Daoy (cell line): ENCODE results near the gene PPT2. TPM values are rescaled to one million over a fixed set of nuclear protein-coding genes. Genes with fewer than 3 reads are reported as not detected.
"Not testable (repeated sequence)": the region's sequence is repeated elsewhere in the genome, so short reads cannot be mapped to it uniquely, and the experiment has no call there.

Experiments used
- DNase-seq: peaks from one replicate; pipeline ENCODE4 v3.0.0-alpha.2; 2015; ENCODE audit warnings: low read depth
- total RNA-seq: library from RNA; depleted of rRNA; stranded (reverse); fragments of >200 nt; shearing (Covaris generic); gene quantifications from 2 replicates; pipeline ENCODE4 v1.2.3, GENCODE V29; 2014

The PPT2 gene
- total RNA-seq, 1 experiment from 2014 or later = 29.4 TPM

DNA sequence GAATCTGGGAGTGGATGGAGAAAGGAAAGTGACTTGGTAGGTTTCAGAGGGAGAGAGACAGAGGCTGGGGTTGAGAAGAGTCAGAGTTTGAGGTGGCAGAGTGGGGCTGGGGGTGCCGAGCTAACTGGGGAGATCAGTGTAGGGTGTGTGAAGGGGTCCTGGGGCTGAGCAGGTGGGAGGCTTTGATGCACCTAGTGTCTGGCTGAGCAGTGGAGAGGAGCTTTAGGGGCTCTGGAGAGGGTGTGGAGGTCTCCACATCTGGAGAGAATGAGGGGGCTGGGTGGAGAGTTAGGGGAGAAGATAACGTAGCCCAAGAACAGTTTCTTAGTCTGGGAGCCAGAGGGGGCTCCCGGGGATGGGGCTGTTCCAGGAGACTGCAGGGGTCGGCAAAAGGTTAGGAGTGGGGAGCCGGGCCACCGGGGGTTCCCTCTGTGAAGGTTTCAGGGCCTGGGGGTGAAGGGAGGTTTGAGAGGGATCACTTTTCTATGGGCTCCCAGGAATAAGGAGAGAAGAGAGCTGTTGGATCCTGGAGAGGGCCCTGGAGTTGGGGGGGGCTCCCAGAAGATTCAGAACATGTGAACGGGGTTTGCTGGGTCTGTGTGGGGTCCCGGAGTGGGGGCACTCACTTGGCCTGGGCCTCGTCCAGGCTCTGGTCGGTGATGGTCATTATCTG is 35.3 kb downstream of the PPT2 start:
- no peak for DNase-seq

GRCh38 chr6:32189742-32190053 is 35.8 kb downstream of the PPT2 start:
- DNase-seq = no peak

DNA sequence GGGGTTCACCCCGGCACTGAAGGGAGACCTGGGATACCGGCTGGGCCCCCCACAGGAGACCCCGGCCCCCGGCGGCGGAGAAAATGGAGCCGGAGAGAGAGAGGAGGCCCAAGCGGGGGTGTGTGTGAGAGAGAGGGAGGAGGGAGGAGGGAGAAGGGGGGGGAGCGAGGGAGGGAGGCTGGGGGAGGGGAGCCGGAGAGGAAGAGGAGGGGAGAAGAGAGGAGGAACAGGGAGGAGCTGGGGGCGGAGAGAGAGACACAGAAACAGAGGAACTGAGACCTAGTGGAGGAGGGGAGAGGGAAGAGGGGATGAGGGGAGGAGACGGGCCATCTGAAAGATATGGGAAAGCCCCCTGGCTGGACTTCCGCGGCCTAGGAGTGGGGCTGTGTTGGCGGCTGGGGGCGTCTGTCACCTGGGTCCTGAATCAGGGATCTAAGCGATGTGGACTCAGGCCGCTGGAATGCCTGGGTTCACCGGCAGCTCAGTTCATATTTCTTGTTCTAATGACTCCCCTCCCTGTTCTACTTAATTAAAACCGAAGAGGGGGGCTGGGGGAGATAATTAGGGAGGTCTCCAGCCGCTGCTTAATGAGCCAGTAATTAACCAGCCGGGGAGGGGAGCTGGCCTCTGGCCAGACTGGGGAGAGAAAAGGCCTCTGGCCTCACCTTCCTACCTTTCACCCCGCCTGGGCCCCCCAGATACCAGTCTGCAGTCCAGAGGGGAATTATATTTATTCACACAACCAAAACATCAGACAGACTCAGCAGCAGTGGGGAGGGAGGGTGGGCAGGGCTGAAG is 36.3 kb downstream of the PPT2 start, which contains the start of gene PBX2:
PBX2 (minus strand) TSS at position 149 of the 798 bp plus-strand sequence. CDS start 287 bp downstream, outside the sequence.
- peak; percentile 95 for DNase-seq

DNA sequence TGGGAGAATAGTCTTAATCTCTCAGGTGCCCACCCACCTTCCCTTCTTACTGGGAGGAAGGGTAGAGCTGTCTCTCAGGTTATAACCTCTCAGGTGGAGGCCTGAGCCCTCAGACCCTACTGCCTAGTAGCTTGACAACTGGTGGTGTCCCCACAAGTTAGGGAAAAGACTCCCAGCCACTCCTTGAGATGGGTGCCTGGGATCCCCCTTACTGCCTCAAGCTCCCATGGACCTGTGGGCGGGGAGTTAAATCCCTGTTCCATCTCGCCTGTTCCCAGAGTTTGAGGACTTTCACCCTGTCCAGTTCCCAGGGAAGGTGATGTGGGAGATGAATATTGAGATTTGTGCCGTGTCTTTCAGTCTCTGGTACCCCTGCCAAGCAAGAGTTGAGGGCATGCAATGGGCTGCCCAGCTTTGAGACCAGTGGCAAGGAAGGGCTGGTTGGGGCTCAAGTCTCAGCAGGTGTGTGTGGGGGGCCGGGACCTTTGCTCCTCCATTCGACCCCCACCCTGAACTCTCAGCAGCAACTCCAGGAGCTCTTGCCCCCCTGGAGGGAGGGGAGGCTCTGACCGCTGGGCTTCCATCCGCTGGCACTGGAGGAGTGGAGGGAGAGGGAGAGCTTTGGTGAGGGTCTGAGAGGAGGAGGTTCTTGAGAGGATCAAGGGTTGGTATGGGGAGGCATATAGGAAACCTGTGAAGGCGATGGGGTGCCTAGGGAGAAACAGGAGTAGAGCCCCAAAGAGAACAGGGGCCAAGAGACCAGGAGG is 37.2 kb downstream of the PPT2 start:
- no peak for DNase-seq

DNA sequence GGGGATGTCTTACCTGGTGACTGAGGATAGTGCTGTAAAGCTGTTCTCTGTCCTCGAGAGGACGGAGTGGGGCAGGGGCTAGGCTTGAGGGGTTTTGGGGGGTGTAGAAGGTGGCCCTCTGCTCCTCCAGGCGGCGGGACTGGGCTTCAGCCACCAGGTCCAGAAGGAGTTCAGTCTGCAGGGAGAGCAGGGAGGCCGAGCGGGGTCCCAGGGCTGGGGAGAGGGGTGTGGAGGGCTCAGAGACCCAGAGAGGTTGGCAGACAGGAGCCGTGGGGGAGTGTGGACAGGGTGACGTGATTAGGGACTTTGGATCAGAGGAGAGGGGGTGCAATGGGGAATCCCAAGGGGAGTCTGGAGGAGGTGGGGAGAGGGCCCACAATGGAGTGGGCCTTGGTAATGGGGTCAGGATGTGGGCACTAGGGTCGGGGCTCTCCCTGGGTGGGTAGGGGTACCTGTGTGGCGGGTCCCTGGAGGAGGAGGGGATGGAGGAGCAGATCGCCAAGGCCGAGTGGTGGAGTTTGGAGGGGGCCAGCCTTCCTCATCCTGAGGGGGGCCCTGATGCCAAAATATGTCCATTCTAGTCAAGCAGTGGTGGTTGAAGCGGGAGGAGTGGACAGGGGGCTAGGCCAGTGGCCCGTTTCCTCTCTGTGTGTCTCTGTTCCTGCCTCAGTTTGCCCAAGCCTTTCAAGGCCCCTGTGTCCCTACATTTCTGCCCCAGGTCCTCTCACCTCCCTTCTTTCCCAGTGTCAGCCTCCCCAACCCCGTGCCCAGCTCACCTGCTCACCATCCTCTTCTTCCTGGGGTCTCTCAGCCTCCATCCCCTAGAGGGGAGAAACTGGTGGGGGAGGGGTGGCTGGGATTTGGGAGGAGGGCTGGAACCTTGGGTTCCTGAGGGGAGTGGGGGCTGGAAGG is 38.0 kb downstream of the PPT2 start:
- DNase-seq = no peak

GRCh38 chr6:32192608-32193039 is 38.7 kb downstream of the PPT2 start, which contains the start of gene GPSM3:
GPSM3 (minus strand) TSS chr6:32192643; CDS start chr6:32192513, 130 bp downstream.
- peak; percentile 60 for DNase-seq

GRCh38 chr6:32193096-32193495 is 39.2 kb downstream of the PPT2 start:
- DNase-seq = not testable (repeated sequence)

DNA sequence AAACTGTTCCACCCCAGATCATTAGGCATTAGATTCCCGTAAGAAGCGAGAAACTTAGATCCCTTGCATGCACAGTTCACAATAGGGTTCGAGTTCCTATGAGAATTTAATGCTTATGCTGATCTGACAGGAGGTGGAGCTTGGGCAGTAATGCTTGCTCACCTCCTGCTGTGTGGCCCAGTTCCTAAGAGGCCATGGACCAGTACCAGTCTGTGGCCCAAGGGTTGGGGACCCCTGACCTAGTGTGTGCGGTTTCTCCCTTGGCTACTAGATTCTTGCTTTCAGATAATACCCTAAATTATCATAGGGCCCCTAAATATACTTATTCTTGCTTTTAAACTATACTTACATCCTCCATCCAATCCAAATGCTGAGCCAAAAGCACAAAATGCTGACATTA is 40.4 kb downstream of the PPT2 start:
- DNase-seq = no peak

GRCh38 chr6:32194825-32195651 is 41.1 kb downstream of the PPT2 start:
- peak; percentile 50 for DNase-seq

DNA sequence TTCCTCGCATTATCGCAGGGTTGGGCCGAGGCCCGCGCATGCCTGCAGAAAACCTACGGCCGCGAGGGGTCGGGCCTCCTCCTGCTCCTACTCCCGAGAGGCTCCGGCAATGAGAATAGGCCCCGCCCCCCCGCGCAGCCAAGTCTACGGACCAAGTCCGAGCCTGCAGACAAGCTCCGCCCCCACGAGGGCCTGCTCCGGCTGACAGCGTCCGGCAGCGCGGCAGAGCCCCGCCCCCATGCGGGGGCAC is 41.6 kb downstream of the PPT2 start:
- DNase-seq = peak; percentile 100

DNA sequence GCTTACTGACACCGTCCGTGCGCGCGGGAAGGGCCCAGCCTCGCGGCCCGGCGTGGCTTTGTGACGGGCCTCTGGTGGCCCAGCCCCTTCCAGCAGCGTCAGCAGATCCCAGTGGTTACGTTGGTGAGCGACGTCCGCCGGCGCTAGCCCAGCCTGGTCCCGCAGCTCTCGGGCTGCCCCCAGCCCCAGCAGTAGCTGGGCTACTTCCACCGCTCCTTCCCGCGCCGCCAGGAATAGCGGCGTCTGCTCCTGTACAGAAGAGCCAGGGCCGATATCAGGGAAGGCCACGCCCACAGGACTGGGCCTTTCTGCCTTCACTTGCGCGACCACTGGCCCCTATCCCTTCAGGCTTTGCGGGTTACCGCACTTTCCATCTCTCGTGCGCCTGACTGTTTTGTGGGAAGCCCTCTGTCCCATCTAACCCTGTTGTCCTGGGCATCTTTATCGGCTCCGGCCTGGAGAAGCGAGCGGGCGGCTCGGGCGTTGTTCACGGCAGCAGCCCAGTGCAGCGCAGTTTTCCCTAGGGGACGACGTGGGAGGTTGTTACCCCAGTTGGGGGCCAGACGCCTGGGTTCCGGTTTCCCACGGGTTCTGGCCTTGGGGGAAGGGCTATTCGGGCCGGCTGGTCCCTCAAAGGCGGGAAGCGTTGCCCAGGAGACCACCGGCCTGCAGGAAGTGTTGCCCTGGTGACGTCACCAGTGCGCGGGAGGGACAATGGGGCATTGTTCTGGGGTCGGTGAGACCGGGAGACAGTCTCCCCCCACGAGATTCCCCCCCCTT is 42.2 kb downstream of the PPT2 start:
- DNase-seq = peak; percentile 96

DNA sequence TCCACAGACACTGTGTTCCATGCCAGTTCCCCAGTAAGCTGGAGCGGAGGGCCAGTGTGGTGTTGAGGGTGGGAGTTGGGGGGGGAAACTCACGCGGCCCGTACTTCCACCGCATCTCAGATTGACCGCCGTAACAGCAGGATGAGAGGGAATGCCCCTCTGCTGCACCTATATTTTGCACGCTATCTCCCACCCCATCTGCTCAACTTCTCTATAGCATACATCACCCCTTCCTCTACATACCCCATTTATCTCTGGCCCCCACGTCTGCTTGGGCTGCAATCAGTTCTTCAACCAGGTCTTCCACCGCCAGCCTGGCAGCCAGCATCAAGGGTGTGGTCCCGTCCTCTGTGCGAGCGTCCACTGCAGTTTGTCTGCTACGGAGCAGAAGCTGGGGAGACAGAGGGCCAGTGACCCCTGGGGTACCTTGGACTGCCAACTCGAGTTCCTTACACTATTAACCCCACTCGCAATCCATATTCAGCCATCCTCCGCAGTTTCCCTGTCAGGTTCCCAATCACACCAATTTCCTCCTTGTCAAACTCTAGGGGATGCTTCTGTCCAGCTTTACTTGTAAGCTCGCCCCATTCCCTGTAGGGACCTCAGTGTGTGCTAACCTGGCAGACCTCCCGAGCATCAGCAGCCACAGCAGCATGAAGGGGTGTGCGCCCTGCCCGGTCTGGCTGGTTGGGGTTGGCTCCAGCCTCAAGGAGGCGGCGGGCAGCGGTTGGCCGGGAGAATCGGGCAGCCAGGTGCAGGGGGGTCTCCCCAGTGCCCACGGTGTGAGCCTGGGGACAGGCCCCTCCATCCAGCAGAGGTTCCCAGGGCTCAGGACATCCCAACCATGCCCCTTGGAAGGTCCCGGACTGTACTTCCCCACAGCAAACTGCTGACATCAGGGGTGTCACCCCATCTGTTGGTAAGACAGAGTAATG is 43.0 kb downstream of the PPT2 start:
- DNase-seq = no peak

GRCh38 chr6:32198345-32198696 is 44.4 kb downstream of the PPT2 start:
- DNase-seq = no peak

GRCh38 chr6:32198866-32199265 is 44.9 kb downstream of the PPT2 start:
- no peak for DNase-seq

DNA sequence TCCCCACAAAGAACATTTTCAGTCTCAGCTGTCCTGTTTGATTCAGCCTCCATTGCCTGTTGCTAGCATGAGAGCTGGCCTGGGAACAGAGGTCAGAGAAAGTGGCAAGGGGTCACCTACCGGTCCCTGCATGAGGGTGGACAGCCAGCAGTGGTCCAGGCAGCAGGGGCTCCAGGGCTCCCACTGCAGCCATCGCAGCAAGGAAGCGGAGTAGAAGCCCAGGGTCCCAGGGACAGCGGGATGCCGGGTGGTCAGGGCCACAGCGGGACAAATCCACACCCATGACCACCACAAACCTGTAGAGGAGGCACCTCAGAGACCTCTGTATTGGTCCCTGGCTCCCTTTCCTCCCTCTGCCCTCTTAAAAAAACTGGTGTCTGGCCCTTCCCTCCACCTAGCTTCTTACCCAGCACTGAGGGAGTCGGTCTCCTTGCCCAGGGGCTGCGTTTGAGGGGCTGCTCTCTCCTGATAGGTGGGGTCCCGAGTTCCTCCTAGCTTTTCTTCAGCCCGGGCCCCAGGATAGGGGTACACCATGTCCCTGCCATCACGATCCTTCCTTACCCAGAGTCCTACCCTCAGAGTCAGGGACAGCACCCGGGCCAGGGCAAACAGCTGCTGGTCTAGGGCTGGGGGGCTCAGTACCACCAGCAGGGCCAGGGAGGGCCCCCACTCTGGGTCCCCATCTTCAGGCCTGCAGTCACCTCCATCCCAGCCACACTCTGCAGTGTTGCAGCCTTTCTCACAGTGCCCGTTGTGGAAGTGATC is 47.0 kb downstream of the PPT2 start:
- no peak for DNase-seq

DNA sequence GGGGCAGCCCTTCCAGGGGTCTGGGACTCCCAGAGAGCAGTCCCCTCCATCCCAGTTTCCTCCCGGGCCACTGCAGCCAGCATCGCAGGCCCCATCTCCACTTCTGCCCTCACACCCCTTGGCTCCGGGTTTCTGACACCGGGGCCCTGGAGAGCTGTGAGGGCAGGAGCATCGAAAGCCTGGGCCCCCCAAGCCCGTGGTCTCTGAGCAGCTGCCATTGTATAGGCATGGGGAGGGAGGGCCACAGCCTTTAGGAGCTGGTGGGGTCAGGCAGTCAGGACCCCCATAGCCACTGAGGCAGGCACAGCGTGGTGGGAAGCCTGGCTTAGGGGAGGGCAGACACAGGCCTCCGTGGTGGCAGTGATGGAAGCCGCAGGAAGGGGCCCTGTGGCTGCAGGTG is 48.2 kb downstream of the PPT2 start:
- DNase-seq = no peak

DNA sequence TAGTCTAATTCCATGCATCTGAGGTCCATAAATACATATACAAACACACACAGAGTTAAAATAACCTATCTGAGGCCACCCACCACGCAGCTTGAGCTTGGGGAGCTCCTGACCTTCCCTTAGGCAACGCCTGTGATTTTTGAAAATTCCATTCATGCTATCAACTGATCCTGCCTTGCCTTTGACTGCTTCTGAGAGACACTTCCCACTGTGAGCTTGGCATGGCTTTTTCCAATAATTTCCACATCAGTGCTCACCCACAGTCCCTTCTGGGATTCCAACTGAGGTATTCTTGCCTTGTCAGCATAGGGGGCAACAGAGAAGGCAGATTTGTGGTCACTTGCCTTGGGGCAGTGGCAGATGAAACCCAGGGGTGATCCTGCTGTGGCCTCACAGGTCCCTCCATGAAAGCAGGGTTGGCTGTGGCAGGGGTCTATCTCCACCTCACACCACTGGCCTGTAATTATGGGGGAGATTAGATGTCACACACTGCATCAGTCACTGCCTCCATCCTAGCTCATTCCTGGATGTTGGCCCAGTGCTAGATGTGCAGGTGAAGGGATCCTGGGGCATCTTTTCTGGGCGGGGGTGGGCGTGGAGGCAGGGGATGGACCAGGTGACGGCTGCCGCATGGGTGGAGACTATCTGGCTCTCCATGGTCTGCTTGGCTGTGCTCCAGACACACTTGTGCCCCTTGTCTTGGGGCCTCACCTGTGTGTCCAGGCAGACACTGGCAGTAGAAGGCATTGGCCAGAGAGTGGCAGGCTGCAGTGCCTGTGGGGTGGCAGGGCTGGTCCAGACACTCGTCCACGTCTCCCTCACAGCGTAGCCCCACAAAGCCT is 49.7 kb downstream of the PPT2 start:
- DNase-seq = no peak
